Lung (tissue), 12 donors: ENCODE measurements around the gene REXO2. TPM values are rescaled to one million over a fixed set of nuclear protein-coding genes. Genes with fewer than 3 reads are reported as not detected.
A peak's percentile ranks its signal among the peaks of the same experiment; 100 is the strongest.

Experiments
- ATAC-seq: fragments of 200-7000 bp; cut with Tn5 transposase; one replicate; pipeline ENCODE4 v1.9.1; 2020; ENCODE audit warnings: moderate number of reproducible peaks; ENCODE audit not compliant: insufficient read depth, low FRiP score
- DNase-seq, 3 donors: peaks; one replicate each; pipeline ENCODE4 v3.0.0-alpha.2; 2013 to 2017
- H3K27ac ChIP-seq, 2 donors: one replicate each; pipeline ENCODE4 v1.5.1; 2013; ENCODE audit warnings: mild to moderate bottlenecking in 2 of 2, moderate library complexity in 2 of 2, control low read depth in 1 of 2, inconsistent platforms in 1 of 2, low read depth in 1 of 2, low read length in 1 of 2
- H3K27me3 ChIP-seq, 3 donors: one replicate each; pipeline ENCODE4 v1.5.1; 2013; ENCODE audit warnings: low read length in 2 of 3; ENCODE audit not compliant: control insufficient read depth in 3 of 3, insufficient read depth in 3 of 3
- H3K36me3 ChIP-seq, 4 donors: one replicate each; pipeline ENCODE4 v1.5.1; 2013; ENCODE audit warnings: low read length in 4 of 4, mild to moderate bottlenecking in 1 of 4, moderate library complexity in 1 of 4; ENCODE audit not compliant: control insufficient read depth in 4 of 4, insufficient read depth in 4 of 4
- H3K4me1 ChIP-seq, 5 donors: one replicate each; pipeline ENCODE4 v1.5.1; 2013; ENCODE audit warnings: low read length in 5 of 5, mild to moderate bottlenecking in 2 of 5, moderate library complexity in 1 of 5; ENCODE audit not compliant: control insufficient read depth in 5 of 5, insufficient read depth in 5 of 5
- H3K4me3 ChIP-seq: one replicate; pipeline ENCODE4 v1.5.1; 2013; ENCODE audit warnings: mild to moderate bottlenecking, control low read depth, moderate library complexity
- H3K9ac ChIP-seq, 2 donors: one replicate each; pipeline ENCODE4 v1.5.1; 2013; ENCODE audit warnings: low read length in 2 of 2, control low read depth in 1 of 2; ENCODE audit not compliant: insufficient read depth in 1 of 2
- H3K9me3 ChIP-seq, 4 donors: one replicate each; pipeline ENCODE4 v1.5.1; 2013; ENCODE audit warnings: low read length in 3 of 4, mild to moderate bottlenecking in 1 of 4, moderate library complexity in 1 of 4; ENCODE audit not compliant: control insufficient read depth in 4 of 4, insufficient read depth in 3 of 4
- CTCF ChIP-seq: IDR thresholded peaks from 2 replicates; pipeline ENCODE4 v1.5.1; 2012; ENCODE audit warnings: mild to moderate bottlenecking; ENCODE audit errors: control extremely low read depth, extremely low read depth
- WGBS, 2 donors: extraction: QIAGEN DNeasy Blood & Tissue Kit; methylation state at CpG; one replicate each; pipeline ENCODE4 v1.1.7; 2013; 5-methylcytosine and 5-hydroxymethylcytosine counted together
- polyA plus RNA-seq, 2 donors: library from polyadenylated mRNA; stranded (reverse); fragments of 200-250 nt; gene quantifications; one replicate each; pipeline ENCODE4 v1.2.1, GENCODE V29; 2013
- total RNA-seq, 2 donors: library from RNA; depleted of rRNA in 1 of 2; stranded (reverse); fragments of >200 nt in 1 of 2; gene quantifications; one replicate each; pipeline ENCODE4 v1.2.1, GENCODE V29; 2014 to 2021
- donor health status: control.
- donor health status: control.
- donor health status: Bipolar disorder and iron deficiency.
- donor health status: healthy.
- donor health status: DM: yes; HTN: yes; CAD: no.

REXO2 gene
- total and polyA plus RNA-seq, 4 donors, result 57.1 to 83.2 (median 67.8) TPM

GRCh38 chr11:114463999-114464398, 24.7 kb downstream of the REXO2 start:
- Histone ChIP-seq H3K9ac (no peak overlapping the region), H3K36me3 (no peaks in the 10 kb centered on the region), H3K27ac (no peak overlapping the region), H3K27me3 (no peaks in the 10 kb centered on the region), H3K4me1 (no peaks in the 10 kb centered on the region), H3K9me3 (peaks cover 0 to 6% (median 0%) of the 10 kb centered on the region in 4 donors), H3K4me3 (no peak overlapping the region)
- no peak for ATAC-seq
- DNase-seq, result no peak
- no peak for TF ChIP-seq CTCF
- 96 to 97% methylated on average over 2 of the region's 2 CpGs for WGBS, 2 donors

- ATAC-seq (no peak), DNase-seq (peak in 1 of 3 donors; percentile 5)
- H3K27ac ChIP-seq, result no peak overlapping the region
- H3K9ac ChIP-seq, result no peak overlapping the region
- no peak for TF ChIP-seq CTCF
- 89 to 96% methylated on average over 3 of the region's 3 CpGs for WGBS, 2 donors
- no peaks in the 10 kb centered on the region for H3K27me3 ChIP-seq
- H3K4me1 ChIP-seq, result no peaks in the 10 kb centered on the region
- H3K9me3 ChIP-seq, result peaks cover 0 to 6% (median 0%) of the 10 kb centered on the region in 4 donors
- H3K36me3 ChIP-seq, result no peaks in the 10 kb centered on the region
- H3K4me3 ChIP-seq, result no peak overlapping the region
These were observed 27.5 kb downstream of the REXO2 start for GRCh38 chr11:114466742-114467141.

- H3K4me1 ChIP-seq, result no peaks in the 10 kb centered on the region
- no peak for TF ChIP-seq CTCF
- no peaks in the 10 kb centered on the region for H3K36me3 ChIP-seq
- 95 to 100% methylated on average over 2 of the region's 2 CpGs for WGBS, 2 donors
- no peaks in the 10 kb centered on the region for H3K9me3 ChIP-seq
- no peaks in the 10 kb centered on the region for H3K27me3 ChIP-seq
- no peak for ATAC-seq
- no peak overlapping the region for H3K27ac ChIP-seq
- H3K9ac ChIP-seq, result no peak overlapping the region
- no peak for DNase-seq
- H3K4me3 ChIP-seq, result no peak overlapping the region
These were observed 33.4 kb downstream of the REXO2 start for GRCh38 chr11:114472661-114473060.

GRCh38 chr11:114478001-114478410, 38.7 kb downstream of the REXO2 start:
- Histone ChIP-seq H3K9me3 (no peaks in the 10 kb centered on the region), H3K9ac (no peak overlapping the region), H3K36me3 (no peaks in the 10 kb centered on the region), H3K4me1 (peaks cover 0 to 3% (median 0%) of the 10 kb centered on the region in 5 donors), H3K27me3 (no peaks in the 10 kb centered on the region), H3K27ac (no peak overlapping the region), H3K4me3 (no peak overlapping the region)
- TF ChIP-seq CTCF, result no peak
- WGBS, 2 donors, result 38 to 50% methylated on average over 2 of the region's 2 CpGs
- DNase-seq, result no peak
- no peak for ATAC-seq
